Measurements from ENCODE around the gene KRT72.
"Not testable (repeated sequence)": the region's sequence is repeated elsewhere in the genome, so short reads cannot be mapped to it uniquely, and the experiment has no call there.

DNA sequence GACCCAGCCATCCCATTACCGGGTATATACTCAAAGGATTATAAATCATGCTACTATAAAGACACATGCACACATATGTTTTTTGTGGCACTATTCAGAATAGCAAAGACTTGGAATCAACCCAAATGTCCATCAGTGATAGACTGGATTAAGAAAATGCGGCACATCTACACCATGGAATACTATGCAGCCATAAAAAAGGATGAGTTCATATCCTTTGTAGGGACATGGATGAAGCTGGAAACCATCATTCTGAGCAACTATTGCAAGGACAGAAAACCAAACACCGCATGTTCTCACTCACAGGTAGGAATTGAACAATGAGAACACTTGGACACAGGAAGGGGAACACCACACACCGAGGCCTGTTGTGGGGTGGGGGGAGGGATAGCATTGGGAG, 7.0 kb downstream of the KRT72 start:
- TF ChIP-seq, protein P1, sequence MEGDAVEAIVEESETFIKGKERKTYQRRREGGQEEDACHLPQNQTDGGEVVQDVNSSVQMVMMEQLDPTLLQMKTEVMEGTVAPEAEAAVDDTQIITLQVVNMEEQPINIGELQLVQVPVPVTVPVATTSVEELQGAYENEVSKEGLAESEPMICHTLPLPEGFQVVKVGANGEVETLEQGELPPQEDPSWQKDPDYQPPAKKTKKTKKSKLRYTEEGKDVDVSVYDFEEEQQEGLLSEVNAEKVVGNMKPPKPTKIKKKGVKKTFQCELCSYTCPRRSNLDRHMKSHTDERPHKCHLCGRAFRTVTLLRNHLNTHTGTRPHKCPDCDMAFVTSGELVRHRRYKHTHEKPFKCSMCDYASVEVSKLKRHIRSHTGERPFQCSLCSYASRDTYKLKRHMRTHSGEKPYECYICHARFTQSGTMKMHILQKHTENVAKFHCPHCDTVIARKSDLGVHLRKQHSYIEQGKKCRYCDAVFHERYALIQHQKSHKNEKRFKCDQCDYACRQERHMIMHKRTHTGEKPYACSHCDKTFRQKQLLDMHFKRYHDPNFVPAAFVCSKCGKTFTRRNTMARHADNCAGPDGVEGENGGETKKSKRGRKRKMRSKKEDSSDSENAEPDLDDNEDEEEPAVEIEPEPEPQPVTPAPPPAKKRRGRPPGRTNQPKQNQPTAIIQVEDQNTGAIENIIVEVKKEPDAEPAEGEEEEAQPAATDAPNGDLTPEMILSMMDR (IDR thresholded peaks at IDR 0.05 in 2 of 3, conservative IDR thresholded peaks at IDR 0.05 in 1 of 3; ENCODE audit: borderline replicate concordance in 1 of 3, insufficient read depth in 1 of 3, low read depth in 2 of 3, low read length in 2 of 3): not testable (repeated sequence)
- TF ChIP-seq SRF (IDR thresholded peaks at IDR 0.05; ENCODE audit: low read depth); POLR2A (IDR thresholded peaks at IDR 0.05; ENCODE audit: borderline replicate concordance, extremely low read depth, insufficient read depth, insufficient read length); EZH2 (IDR thresholded peaks at IDR 0.05); YY1 (IDR thresholded peaks at IDR 0.05; ENCODE audit: extremely low read depth, insufficient replicate concordance, low read depth, low read length); POLR2AphosphoS5 (IDR thresholded peaks at IDR 0.05; ENCODE audit: low read depth, low read length); JUND (IDR thresholded peaks at IDR 0.05); ZNF274 (IDR thresholded peaks at IDR 0.05; ENCODE audit: low read depth, low read length); SP1 (IDR thresholded peaks at IDR 0.05; ENCODE audit: low read depth); RAD21 (IDR thresholded peaks at IDR 0.05; ENCODE audit: low read depth): not testable (repeated sequence)
- TF ChIP-seq, protein P2, sequence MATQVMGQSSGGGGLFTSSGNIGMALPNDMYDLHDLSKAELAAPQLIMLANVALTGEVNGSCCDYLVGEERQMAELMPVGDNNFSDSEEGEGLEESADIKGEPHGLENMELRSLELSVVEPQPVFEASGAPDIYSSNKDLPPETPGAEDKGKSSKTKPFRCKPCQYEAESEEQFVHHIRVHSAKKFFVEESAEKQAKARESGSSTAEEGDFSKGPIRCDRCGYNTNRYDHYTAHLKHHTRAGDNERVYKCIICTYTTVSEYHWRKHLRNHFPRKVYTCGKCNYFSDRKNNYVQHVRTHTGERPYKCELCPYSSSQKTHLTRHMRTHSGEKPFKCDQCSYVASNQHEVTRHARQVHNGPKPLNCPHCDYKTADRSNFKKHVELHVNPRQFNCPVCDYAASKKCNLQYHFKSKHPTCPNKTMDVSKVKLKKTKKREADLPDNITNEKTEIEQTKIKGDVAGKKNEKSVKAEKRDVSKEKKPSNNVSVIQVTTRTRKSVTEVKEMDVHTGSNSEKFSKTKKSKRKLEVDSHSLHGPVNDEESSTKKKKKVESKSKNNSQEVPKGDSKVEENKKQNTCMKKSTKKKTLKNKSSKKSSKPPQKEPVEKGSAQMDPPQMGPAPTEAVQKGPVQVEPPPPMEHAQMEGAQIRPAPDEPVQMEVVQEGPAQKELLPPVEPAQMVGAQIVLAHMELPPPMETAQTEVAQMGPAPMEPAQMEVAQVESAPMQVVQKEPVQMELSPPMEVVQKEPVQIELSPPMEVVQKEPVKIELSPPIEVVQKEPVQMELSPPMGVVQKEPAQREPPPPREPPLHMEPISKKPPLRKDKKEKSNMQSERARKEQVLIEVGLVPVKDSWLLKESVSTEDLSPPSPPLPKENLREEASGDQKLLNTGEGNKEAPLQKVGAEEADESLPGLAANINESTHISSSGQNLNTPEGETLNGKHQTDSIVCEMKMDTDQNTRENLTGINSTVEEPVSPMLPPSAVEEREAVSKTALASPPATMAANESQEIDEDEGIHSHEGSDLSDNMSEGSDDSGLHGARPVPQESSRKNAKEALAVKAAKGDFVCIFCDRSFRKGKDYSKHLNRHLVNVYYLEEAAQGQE (IDR thresholded peaks at IDR 0.05; ENCODE audit: low read depth): not testable (repeated sequence)
- TF ChIP-seq, protein P3, sequence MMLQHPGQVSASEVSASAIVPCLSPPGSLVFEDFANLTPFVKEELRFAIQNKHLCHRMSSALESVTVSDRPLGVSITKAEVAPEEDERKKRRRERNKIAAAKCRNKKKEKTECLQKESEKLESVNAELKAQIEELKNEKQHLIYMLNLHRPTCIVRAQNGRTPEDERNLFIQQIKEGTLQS (IDR thresholded peaks at IDR 0.05): not testable (repeated sequence)

All from HCT116 (cell line).